UCSD-AML1 (cell line): ENCODE results near the gene CD79A.
"Not testable (repeated sequence)": the region's sequence is repeated elsewhere in the genome, so short reads cannot be mapped to it uniquely, and the experiment has no call there.

ENCODE experiments used
- DNase-seq: peaks from one replicate; lab custom pipeline; 2025; ENCODE audit not compliant: unreplicated experiment; lab: John Stamatoyannopoulos, UW

Gene CD79A

DNA sequence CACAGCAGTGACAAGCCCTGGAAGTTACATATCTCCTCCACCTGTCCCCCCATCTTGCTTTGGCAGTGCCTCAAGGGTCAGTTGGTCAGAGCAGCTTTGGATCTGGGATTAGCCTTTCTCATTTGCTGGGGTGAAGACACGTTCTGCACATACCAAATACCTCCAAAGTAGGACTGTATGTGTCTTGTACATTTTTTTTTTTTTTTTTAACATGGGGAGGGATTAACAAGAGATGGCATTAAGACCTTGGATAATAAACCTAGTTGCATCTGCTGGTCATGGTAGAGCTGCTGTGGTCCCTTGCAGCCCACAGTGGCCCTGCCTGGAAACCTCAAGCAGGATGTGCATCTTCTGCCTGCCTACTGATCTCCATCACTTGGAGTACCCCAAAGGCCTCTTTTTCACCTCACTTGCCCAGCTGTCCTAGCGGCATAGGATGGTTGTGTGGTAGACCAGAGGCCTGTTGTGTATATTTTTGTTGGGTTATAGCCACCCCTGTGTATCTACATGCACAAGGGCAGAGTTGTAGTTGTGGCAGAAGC lies 14.6 kb upstream of the CD79A start:
- DNase-seq: no peak

- DNase-seq: no peak
Observed at GRCh38 chr19:41863209-41863931, 13.7 kb upstream of the CD79A start.

DNA sequence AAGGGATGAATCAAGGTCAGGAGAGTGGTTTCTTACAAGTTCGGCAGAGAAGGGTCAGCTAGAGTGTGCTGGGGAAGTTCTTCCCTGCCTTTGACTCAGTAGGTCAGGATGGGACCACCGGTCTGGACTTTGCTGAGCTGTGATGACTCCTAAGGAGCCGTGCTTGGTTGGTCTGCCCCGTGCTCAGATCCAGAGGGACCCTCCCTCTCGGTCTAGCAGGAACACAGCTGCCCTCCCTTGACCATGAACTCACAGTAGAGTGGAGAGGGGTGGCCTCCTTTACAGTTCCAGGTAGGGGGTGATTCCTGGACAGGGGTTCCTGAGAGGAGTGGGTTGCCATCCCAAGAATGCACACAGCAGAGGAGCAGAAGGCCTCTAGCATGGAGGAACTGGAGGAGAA lies 12.7 kb upstream of the CD79A start:
- no peak for DNase-seq

GRCh38 chr19:41866284-41866683 lies 10.8 kb upstream of the CD79A start:
- no peak for DNase-seq

DNA sequence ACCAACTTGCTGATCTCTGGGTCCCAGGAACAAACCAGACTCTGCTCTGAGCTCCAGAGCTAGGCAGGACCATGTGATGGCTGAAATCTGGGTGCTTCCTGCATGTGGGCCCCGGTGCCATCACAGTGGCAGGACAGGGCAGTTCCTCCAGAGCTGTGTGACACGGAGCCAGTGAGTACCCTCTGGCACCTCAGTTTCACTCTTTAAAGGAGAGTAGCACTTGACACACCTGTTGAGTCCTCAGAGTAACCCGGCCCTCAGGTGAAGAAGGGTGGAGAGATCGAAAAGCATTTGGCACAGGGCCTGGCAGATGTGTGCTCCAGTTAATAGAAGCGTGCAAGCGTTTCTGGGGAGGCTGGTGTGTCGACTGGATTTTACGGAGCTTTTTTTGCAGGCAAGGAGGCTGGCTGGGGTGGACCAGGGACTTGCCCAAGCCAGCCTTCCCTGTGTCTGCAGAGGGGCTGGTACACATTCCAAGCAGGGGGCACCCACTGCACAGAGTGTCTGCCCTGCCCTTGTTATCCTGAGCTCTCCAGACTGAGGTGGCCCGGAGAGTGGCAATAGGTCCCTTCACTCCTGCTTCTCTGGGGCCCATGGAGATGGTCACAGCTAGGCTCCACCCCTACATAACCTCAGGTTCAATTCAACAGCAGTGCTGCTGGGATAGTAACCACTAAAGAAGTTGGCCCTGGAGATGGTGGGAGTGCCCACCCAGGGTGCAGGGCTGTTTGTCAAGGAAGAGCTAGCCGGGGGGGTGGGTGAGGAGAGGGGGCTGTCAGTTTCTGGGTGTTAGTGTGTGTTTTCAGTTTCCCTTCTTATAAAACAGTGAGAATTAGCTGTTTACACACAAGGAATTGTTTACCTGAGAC lies 8.7 kb upstream of the CD79A start:
- no peak for DNase-seq

DNA sequence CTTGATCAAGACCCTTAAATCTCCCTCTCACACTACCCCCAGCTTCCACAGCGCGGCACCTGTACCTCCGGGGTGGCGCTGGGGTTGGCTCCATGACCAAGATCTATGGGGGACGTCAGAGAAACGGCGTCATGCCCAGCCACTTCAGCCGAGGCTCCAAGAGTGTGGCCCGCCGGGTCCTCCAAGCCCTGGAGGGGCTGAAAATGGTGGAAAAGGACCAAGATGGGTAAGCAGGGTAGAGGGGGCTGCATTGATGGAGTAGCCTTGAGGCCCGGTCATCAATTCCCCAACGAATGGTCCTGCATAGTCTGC lies 8.1 kb upstream of the CD79A start:
- DNase-seq: no peak

- no peak for DNase-seq
Observed at GRCh38 chr19:41869374-41869955, 7.6 kb upstream of the CD79A start.

DNA sequence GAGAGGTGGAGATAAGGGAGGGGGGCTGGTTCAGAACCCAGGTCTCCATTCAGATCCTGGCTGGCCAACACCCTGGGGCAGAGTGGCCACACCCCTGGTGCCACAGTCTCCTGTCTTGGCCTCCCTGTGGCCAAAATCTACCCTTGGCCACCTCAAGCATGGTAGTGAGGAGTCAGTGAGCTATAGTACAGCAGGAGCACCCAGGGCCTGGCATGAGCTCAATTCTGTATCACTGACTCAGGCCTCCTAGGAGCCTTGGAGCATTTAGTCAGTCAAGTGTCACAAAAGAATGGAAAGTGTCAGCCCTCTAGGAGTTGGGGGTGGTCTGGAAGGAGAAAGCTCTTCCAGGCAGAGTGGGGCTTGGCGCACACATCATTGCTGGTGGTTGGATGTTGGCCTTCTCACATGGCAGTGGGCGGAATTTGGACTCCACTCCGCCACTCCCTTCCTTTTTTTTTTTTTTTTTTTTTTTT lies 6.6 kb upstream of the CD79A start:
- DNase-seq: no peak

- DNase-seq: peak; percentile 88
Observed at GRCh38 chr19:41871573-41872383, 5.3 kb upstream of the CD79A start.

GRCh38 chr19:41872384-41872774 lies 4.7 kb upstream of the CD79A start:
- DNase-seq: no peak

DNA sequence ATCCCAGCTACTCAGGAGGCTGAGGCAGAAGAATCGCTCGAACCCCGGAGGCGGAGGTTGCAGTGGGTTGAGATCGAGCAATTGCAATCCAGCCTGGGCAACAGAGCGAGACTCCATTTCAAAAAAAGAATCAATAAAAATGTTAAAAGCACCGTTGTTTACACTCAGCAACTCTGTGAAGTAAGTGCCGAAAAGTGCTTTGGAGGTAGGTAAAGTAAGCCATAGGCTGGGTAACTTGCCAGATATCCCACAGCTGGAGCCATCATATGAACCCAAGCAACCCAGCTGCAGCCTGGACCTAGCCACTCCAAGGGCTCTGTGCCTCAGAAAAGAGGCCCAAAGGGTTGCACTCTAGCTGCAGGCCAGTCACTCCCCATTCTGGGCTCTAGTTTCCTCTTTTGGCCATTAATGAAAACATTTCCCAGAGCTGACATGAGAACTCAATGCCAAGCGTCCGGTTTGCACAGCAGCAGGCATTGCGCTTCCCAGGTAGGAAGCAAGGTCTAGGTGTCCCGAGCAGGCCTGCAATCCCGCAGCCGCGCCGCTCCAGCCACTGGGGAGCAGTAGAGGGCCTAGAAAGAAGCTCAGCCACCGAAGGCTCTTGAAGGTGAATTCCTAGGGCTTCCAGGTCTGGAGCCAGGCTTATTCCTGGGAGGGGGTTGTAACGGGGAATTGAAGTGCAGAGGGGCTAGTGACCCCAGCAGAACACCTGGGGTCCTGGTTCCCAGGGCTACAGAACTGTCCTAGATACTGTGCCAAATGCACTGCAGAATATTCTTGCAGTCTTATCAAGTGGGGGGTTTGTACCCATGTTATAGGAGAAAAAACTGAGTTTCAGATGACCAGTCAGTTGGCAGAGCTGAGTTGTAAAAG lies 4.1 kb upstream of the CD79A start:
- peak; percentile 82 for DNase-seq

DNA sequence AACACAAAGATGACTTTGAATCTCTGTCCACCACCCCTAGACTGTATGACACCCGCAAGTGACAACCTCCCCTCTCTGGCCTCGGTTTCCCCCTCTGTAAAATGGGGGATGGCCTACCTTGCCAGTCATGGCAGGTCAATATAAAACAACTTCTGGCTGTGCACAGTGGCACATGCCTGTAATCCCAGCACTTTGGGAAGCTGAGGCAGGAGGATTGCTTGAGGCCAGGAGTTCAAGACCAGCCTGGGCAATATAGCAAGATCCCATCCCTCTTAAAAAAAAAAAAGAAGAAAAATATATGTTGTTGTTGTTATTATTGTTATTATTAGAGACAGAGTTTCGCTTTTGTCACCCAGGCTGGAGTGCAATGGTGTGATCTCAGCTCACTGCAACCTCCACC lies 1.1 kb upstream of the CD79A start:
- DNase-seq: not testable (repeated sequence)

GRCh38 chr19:41877916-41878905 lies 1.1 kb downstream of the CD79A start:
- DNase-seq: peak; percentile 72

DNA sequence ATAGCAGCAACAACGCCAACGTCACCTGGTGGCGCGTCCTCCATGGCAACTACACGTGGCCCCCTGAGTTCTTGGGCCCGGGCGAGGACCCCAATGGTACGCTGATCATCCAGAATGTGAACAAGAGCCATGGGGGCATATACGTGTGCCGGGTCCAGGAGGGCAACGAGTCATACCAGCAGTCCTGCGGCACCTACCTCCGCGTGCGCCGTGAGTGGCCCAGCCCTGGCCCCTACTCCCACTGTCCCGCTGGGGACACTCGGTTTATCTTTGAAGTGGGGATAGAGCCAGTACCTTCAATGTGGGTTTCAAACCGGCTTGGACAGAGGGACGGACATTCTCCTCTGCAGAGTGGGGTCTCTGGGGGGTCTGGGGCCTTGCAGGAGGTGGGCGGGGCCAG lies 2.0 kb downstream of the CD79A start:
- no peak for DNase-seq

DNA sequence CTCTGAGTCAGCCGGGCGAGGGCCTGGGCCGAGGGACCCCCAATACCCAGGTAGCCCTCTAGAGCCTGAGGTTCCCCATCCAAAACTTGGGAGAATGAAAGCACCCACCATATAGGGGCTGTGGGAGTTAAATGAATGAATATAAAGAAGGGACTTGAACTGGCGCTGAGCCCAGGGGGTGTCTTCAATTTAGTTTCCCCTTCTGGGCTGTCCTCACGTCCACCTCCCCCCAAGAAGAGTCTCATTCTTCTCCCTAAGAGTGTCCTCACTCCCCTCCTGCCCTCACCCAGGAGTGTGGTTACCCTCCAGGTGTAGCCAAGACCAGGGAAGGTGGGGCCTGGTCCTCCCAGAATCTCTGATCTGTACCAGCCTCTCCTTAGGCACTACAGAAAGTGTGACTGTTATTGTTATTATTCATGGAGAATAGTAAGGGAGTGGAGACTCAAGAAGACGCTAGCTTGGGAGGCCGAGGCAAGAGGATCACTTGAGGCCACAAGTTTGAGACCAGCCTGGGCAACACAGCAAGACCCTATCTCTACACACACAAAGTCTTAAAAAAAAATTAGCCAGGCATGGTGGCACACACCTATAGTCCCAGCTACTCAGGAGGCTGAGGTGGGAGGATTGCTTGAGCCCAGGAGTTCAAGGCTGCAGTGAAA lies 2.7 kb downstream of the CD79A start:
- DNase-seq: no peak

GRCh38 chr19:41880329-41880708 lies 3.2 kb downstream of the CD79A start:
- no peak for DNase-seq

DNA sequence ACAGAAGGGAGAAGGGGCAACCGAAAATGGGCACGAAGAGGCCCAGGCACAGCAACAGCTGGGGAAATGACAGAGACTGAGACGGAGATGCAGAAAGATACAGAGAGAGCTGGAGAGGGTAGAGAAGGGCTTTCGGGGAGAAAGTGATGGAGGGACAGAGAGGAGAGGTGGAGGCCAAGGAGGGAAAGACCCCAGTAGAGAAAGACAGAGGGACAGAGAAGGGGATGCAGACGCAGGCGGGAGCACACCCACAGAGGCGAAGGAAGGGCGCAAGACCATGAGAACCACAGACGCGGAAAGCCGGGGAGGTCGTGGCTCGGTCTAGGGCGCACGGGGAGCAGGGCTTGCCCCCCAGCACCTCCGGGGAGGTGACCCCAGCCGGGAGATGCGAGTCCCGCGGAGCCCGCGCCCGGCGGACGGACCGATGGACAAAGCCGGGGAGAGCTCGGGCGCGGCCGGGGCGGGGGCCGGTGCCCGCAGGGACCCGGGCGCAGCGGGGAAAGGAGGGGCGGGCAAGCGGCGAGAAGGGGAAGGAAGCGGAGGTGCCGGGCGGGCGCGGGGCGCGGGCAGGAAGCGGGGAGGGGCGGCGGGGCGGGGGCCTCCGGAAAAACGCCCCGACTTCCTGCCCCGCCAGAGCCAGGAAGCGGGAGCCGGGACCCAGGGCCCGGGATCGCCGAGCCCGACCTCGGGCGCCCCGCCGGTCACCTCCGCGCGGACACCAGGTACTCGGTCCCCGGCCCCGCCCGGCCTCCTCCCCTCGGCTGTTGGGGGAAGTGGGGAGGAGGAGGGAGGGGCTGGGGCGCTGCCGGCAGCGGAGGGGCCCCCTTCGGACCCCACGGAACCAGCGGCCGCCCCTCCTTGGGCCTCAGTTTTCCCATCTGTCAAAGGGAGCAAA lies 5.7 kb downstream of the CD79A start, which contains the start of gene ARHGEF1:
TSS of gene ARHGEF1 (plus strand) at position 617 of the 895 bp plus-strand sequence. CDS start 4,899 bp downstream, outside the sequence.
- peak; percentile 84 for DNase-seq
